RWPE2 (cell line): Measurements from ENCODE around the gene RABAC1.

ENCODE experiments used
- ATAC-seq: fragments of 200-7000 bp; cut with Tn5 transposase; 3 replicates; pipeline ENCODE4 v1.9.1; 2021; ENCODE audit warnings: low read depth
- DNase-seq: peaks from one replicate; pipeline ENCODE4 v3.0.0-alpha.2; 2020; ENCODE audit warnings: low spot score
- H3K27ac ChIP-seq: fragments of 450-650 bp; 2 replicates; pipeline ENCODE4 v1.5.1; 2017; ENCODE audit warnings: mild to moderate bottlenecking; ENCODE audit not compliant: poor library complexity, severe bottlenecking
- H3K27me3 ChIP-seq: fragments of 250-450 bp; sonication (Bioruptor Pico); 2 replicates; pipeline ENCODE4 v1.5.1; 2021; ENCODE audit warnings: mild to moderate bottlenecking, moderate library complexity; ENCODE audit not compliant: insufficient read depth, poor library complexity, severe bottlenecking
- H3K36me3 ChIP-seq: fragments of 250-450 bp; sonication (Bioruptor Pico); 2 replicates; pipeline ENCODE4 v1.5.1; 2020; ENCODE audit warnings: low read depth, mild to moderate bottlenecking, moderate library complexity
- H3K4me1 ChIP-seq: fragments of 250-450 bp; sonication (Bioruptor Pico); 2 replicates; pipeline ENCODE4 v1.5.1; 2021; ENCODE audit warnings: mild to moderate bottlenecking, moderate library complexity; ENCODE audit not compliant: insufficient read depth, poor library complexity, severe bottlenecking
- H3K4me3 ChIP-seq: fragments of 250-450 bp; sonication (Bioruptor Pico); 2 replicates; pipeline ENCODE4 v1.5.1; 2021; ENCODE audit warnings: mild to moderate bottlenecking, moderate library complexity; ENCODE audit not compliant: severe bottlenecking
- H3K9me3 ChIP-seq: fragments of 250-450 bp; sonication (Bioruptor Pico); 2 replicates; pipeline ENCODE4 v1.5.1; 2021; ENCODE audit warnings: mild to moderate bottlenecking, moderate library complexity; ENCODE audit not compliant: severe bottlenecking
- TF ChIP-seq, protein P1 (sequence below): fragments of 450-650 bp; IDR thresholded peaks from one replicate; pipeline ENCODE4 v1.5.1; 2017; ENCODE audit warnings: mild to moderate bottlenecking, moderate library complexity; ENCODE audit not compliant: poor library complexity, severe bottlenecking

The RABAC1 gene, protein sequence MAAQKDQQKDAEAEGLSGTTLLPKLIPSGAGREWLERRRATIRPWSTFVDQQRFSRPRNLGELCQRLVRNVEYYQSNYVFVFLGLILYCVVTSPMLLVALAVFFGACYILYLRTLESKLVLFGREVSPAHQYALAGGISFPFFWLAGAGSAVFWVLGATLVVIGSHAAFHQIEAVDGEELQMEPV

DNA sequence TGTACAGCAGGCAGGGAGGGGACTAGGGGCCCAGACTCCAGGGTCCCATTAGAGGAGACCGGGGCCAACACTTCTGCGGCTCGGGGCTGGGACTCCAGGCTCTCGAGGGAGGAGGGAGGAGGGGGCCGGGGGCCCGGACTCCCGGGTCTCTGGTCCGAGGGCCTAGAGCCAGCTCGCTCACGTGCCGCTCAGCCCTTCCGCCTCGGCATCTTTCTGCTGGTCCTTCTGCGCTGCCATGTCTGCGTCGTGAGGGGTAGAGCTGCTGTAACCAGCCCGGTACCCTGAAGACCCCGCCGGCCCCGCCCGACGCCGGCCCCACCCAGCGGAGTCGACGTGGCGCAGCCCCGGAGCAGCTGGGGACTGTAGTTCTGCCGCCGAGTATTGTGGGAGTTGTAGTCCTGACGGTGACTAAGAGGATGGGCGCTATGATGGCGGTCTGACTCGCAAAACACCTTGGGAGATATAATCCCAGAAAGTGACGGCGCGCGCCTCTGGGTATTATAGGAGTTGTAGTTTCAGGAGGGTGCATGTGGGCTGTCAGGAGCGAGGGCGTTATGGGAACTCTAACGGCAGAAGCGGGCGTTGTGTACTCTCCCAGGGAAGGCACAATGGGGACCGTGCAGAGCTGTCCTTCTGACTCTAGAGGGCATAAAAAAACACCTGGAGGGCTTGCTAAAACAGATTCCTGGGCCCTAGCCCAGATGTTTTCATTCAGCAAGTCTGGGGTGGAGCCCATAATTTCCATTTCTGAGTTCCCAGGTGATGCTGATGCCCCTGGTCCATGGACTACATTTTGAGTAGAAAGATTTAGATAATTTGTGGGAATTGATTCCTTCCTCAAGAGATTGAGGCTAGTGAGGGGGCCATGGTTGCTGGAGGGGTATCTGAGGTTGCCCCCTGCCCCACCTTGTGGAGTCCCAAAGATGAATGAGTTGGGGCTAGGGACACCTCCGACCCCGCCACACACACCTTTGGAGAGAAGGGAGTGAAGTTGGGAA lies at the start of gene RABAC1:
RABAC1 (minus strand) TSS at position 266 of the 998 bp plus-strand sequence; CDS start at position 237, 29 bp downstream.
- TF ChIP-seq, protein P1, sequence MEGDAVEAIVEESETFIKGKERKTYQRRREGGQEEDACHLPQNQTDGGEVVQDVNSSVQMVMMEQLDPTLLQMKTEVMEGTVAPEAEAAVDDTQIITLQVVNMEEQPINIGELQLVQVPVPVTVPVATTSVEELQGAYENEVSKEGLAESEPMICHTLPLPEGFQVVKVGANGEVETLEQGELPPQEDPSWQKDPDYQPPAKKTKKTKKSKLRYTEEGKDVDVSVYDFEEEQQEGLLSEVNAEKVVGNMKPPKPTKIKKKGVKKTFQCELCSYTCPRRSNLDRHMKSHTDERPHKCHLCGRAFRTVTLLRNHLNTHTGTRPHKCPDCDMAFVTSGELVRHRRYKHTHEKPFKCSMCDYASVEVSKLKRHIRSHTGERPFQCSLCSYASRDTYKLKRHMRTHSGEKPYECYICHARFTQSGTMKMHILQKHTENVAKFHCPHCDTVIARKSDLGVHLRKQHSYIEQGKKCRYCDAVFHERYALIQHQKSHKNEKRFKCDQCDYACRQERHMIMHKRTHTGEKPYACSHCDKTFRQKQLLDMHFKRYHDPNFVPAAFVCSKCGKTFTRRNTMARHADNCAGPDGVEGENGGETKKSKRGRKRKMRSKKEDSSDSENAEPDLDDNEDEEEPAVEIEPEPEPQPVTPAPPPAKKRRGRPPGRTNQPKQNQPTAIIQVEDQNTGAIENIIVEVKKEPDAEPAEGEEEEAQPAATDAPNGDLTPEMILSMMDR, result peak; percentile 25
- Histone ChIP-seq H3K27ac (peak within 1 kb of the TSS; percentile 41), H3K9me3 (no peaks in the 10 kb centered on the region), H3K4me1 (peaks cover 7% of the 10 kb centered on the region), H3K27me3 (no peaks in the 10 kb centered on the region), H3K36me3 (peaks cover 5% of the 10 kb centered on the region; the same call in 1 of the 2 replicates), H3K4me3 (peak within 1 kb of the TSS; percentile 72)
- peak; percentile 82 for ATAC-seq
- DNase-seq, result peak; percentile 90

DNA sequence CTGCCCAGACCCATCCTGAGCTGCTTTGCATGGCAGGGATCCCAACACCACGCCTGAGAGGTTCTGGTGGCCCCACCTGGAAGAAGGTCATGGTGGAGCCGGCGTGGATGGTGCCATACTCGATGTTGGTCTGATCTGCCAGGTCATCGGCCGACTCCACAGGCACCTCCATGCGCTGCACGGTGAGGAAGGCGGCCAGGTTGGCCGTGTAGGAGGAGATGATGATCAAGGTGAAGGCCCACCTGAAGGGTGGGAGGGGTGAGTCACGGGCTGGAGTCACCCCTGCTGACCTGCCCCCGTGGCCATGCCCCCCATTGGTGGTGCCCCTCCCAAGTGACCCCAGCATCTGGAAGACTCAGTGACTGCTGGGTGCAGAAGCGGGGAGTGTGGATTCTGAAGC lies 47.4 kb upstream of the RABAC1 start:
- no peak for DNase-seq
- Histone ChIP-seq H3K36me3 (no peaks in the 10 kb centered on the region), H3K27ac (no peak overlapping the region), H3K27me3 (peaks cover 4% of the 10 kb centered on the region), H3K4me1 (no peaks in the 10 kb centered on the region), H3K9me3 (no peaks in the 10 kb centered on the region), H3K4me3 (no peak overlapping the region)
- TF ChIP-seq, protein P1, result no peak
- ATAC-seq, result no peak

DNA sequence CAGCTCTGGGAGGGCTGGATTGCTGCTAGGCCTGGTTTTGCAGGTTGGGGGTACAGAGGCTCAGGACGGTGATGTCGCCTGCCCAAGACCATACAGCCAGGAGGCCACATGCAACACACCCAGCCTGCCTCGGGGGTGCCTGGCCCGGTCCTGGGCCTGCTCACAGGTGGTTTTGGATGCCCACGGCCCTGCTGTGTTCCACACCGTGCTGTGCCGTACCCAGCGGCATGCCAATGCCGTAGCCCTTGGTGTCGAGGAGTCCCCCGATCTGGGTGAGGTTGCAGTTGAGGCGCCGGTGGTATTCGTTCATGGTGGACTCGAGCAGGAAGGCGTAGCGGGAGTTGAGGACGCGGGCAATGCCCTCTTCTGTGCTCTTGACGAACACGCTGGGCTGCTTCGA lies 46.4 kb upstream of the RABAC1 start:
- Histone ChIP-seq H3K9me3 (no peaks in the 10 kb centered on the region), H3K4me3 (no peak overlapping the region), H3K27me3 (peaks cover 15% of the 10 kb centered on the region), H3K27ac (no peak overlapping the region), H3K36me3 (no peaks in the 10 kb centered on the region), H3K4me1 (no peaks in the 10 kb centered on the region)
- no peak for ATAC-seq
- no peak for DNase-seq
- TF ChIP-seq, protein P1, result no peak

DNA sequence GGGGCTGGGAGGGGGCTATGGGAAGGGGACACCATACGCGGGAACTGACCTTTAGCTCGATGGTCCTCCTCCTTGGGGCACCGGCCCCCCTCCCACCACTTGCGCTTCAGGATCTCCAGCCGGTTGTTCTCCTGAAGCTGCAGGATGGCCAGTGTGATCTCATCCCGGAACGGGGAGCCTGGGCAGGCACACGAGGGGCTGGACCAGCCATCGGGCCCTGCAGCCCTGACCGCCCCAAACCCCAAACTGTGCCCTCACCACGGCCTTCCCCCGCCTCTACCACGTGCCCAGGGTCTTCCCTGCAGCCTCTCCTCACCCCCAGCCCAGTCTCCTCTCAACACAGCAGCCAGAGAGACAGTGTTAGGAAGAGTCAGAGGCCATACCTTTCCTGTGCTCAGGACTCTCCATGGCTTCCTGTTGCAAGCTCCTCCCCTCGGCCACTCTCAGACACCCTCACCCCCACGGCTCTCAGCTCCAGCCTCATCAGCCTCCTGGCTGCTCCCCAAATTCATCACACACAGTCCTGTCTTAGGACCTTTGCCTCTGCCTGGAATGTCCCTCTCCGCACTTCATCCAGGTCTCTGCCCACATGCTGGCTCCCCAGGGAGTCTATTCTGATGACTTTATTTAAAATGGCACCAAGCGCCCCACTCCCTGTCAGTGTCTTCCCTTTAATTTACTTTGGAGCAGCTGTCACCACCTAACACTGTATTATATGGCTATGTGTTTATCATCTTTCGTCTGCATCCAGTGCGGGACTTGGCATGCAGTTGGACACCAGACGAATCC lies 44.6 kb upstream of the RABAC1 start:
- no peaks in the 10 kb centered on the region for H3K36me3 ChIP-seq
- no peaks in the 10 kb centered on the region for H3K9me3 ChIP-seq
- H3K27ac ChIP-seq, result no peak overlapping the region
- DNase-seq (no peak), ATAC-seq (no peak)
- no peak overlapping the region for H3K4me3 ChIP-seq
- no peaks in the 10 kb centered on the region for H3K4me1 ChIP-seq
- TF ChIP-seq, protein P1, result no peak
- H3K27me3 ChIP-seq, result peaks cover 30% of the 10 kb centered on the region
